GM12878 (cell line): Measurements from ENCODE around the gene SGTB. TPM values are rescaled to one million over a fixed set of nuclear protein-coding genes. Genes with fewer than 3 reads are reported as not detected.

Experiments
- ATAC-seq: fragments of 200-7000 bp; cut with Tn5 transposase; 3 replicates; pipeline ENCODE4 v1.9.1; 2020; ENCODE audit warnings: mild to moderate bottlenecking, moderate library complexity
- BruUV-seq: library from RNA; stranded (reverse); fragments of 400-500 nt; replicated peaks from 2 replicates; lab custom pipeline; 2021; lab: Mats Ljungman, UMichigan
- CTCF ChIA-PET: fragments of 300-600 bp; sonication (Branson Sonifier 250); formaldehyde crosslinking; extraction: SDS; loops from one replicate; lab custom pipeline; 2021; ENCODE audit warnings: inconsistent platforms; lab: Yijun Ruan, JAX
- POLR2A ChIA-PET: fragments of 350-600 bp; formaldehyde crosslinking; extraction: SDS; loops from one replicate; lab custom pipeline; 2021; ENCODE audit warnings: inconsistent platforms; lab: Charles Lee
- RAD21 ChIA-PET: fragments of 300-600 bp; sonication (Branson Sonifier 250); formaldehyde crosslinking; loops from one replicate; lab custom pipeline; 2023; ENCODE audit warnings: antibody characterized with exemption; ENCODE audit not compliant: unreplicated experiment; lab: Charles Lee
- SMC1A ChIA-PET: fragments of 300-600 bp; sonication (Branson Sonifier 250); formaldehyde crosslinking; loops from one replicate; lab custom pipeline; 2023; ENCODE audit not compliant: unreplicated experiment, uncharacterized antibody; lab: Charles Lee
- DNase-seq: peaks from one replicate; pipeline ENCODE4 v3.0.0-alpha.2; 2011; ENCODE audit warnings: low read depth, low spot score
- FAIRE-seq: peaks from 3 replicates; lab custom pipeline; 2011; peaks lifted over from hg19 to GRCh38; lab: Jason Lieb, UNC
- H2AFZ ChIP-seq: 2 replicates; pipeline ENCODE4 v1.6.0; 2011; ENCODE audit warnings: low read depth, low read length, control low read depth; ENCODE audit not compliant: control insufficient read depth
- H3K27ac ChIP-seq: 2 replicates; pipeline ENCODE4 v1.5.1; 2011; ENCODE audit warnings: control low read depth; ENCODE audit not compliant: control insufficient read depth, insufficient read depth
- H3K27me3 ChIP-seq, 2 experiments: replicated peaks in 1 of 2; 2 replicates each; pipeline versions ENCODE4 v1.6.0 to v1.6.1; 2011; ENCODE audit warnings: low read length in 1 of 2; ENCODE audit not compliant: control insufficient read depth in 2 of 2, insufficient read depth in 2 of 2
- H3K36me3 ChIP-seq, 2 experiments: 2 replicates each; pipeline ENCODE4 v1.5.1; 2011; ENCODE audit warnings: low read length in 1 of 2; ENCODE audit not compliant: control insufficient read depth in 2 of 2, insufficient read depth in 2 of 2
- H3K4me1 ChIP-seq: 2 replicates; pipeline ENCODE4 v1.6.1; 2011; ENCODE audit warnings: mild to moderate bottlenecking, low read length, moderate library complexity, mixed read lengths; ENCODE audit not compliant: control insufficient read depth, insufficient read depth
- H3K4me2 ChIP-seq: 2 replicates; pipeline ENCODE4 v1.6.0; 2011; ENCODE audit warnings: control low read depth; ENCODE audit not compliant: control insufficient read depth, insufficient read depth
- H3K4me3 ChIP-seq: fragments of 200-600 bp; sonication (generic); 2 replicates; pipeline ENCODE4 v1.5.1; 2016
- H3K79me2 ChIP-seq: 2 replicates; pipeline ENCODE4 v1.6.0; 2011; ENCODE audit warnings: low read length; ENCODE audit not compliant: control insufficient read depth, insufficient read depth
- H3K9ac ChIP-seq: 2 replicates; pipeline ENCODE4 v1.8.0; 2011; ENCODE audit warnings: low read length, control low read depth, mixed read lengths; ENCODE audit not compliant: control insufficient read depth, insufficient read depth
- H3K9me3 ChIP-seq: replicated peaks from 3 replicates; pipeline ENCODE4 v1.5.1; 2011; ENCODE audit warnings: mild to moderate bottlenecking, low read length; ENCODE audit not compliant: control insufficient read depth, insufficient read depth
- H4K20me1 ChIP-seq: 2 replicates; pipeline ENCODE4 v1.6.0; 2011; ENCODE audit not compliant: control insufficient read depth, insufficient read depth
- ASH2L ChIP-seq: fragments of 300-600, 200-600 bp; sonication (generic); IDR thresholded peaks from 2 replicates; pipeline ENCODE4 v1.6.1; 2017; ENCODE audit warnings: low read depth, mild to moderate bottlenecking, borderline replicate concordance
- CBFB ChIP-seq: IDR thresholded peaks from 2 replicates; pipeline ENCODE4 v1.6.1; 2016; ENCODE audit warnings: antibody characterized with exemption, low read depth
- CEBPB ChIP-seq, 2 experiments: fragments of 150-350 bp in 1 of 2; IDR thresholded peaks; 2 replicates each; pipeline ENCODE4 v1.6.1; 2012 to 2014; ENCODE audit warnings: low read depth in 2 of 2, low read length in 2 of 2, borderline replicate concordance in 1 of 2, inconsistent platforms in 1 of 2
- CREM ChIP-seq: IDR thresholded peaks from 2 replicates; pipeline ENCODE4 v1.6.1; 2014; ENCODE audit warnings: antibody characterized with exemption, low read depth
- HDAC6 ChIP-seq: fragments of 200-600 bp; sonication (generic); IDR thresholded peaks from one replicate; pipeline ENCODE4 v1.8.0; 2017; ENCODE audit warnings: antibody characterized with exemption; ENCODE audit not compliant: unreplicated experiment
- MTA3 ChIP-seq: IDR thresholded peaks from 2 replicates; pipeline ENCODE4 v1.6.1; 2012; ENCODE audit warnings: low read length, inconsistent platforms, borderline replicate concordance
- MYB ChIP-seq: fragments of 150-350 bp; IDR thresholded peaks from 2 replicates; pipeline ENCODE4 v1.6.1; 2014; ENCODE audit warnings: mild to moderate bottlenecking, low read depth, low read length, borderline replicate concordance
- RAD21 ChIP-seq: IDR thresholded peaks from 2 replicates; pipeline ENCODE4 v1.6.1; 2011; ENCODE audit warnings: mild to moderate bottlenecking, low read depth, low read length, moderate library complexity; ENCODE audit not compliant: insufficient read depth
- RELA ChIP-seq: fragments of 450-650 bp; IDR thresholded peaks from 2 replicates; pipeline ENCODE4 v1.8.0; 2014; ENCODE audit warnings: borderline replicate concordance; ENCODE audit not compliant: partially characterized antibody
- RUNX3 ChIP-seq: IDR thresholded peaks from 2 replicates; pipeline ENCODE4 v1.6.1; 2012; ENCODE audit warnings: low read length, inconsistent platforms
- SPI1 ChIP-seq: IDR thresholded peaks from 2 replicates; pipeline ENCODE4 v1.6.1; 2011; ENCODE audit warnings: low read depth, mild to moderate bottlenecking, low read length, moderate library complexity, borderline replicate concordance; ENCODE audit not compliant: insufficient read depth
- ZZZ3 ChIP-seq: IDR thresholded peaks from 2 replicates; pipeline ENCODE4 v1.6.1; 2011; ENCODE audit warnings: low read depth; ENCODE audit not compliant: control insufficient read depth, insufficient read length
- WGBS: methylation state at CpG from one replicate; pipeline ENCODE4 v1.1.6; 2016; ENCODE audit warnings: low lambda C conversion rate; ENCODE audit not compliant: insufficient replicate concordance, insufficient coverage; ENCODE audit errors: missing lambda C conversion rate; 5-methylcytosine and 5-hydroxymethylcytosine counted together
- in situ Hi-C: fragments of 300-500 bp; cut with MboI; formaldehyde crosslinking; loops from 9 replicates; pipeline ENCODE4 v1.14.3; 2018; ENCODE audit warnings: mixed read lengths
- intact Hi-C: fragments of 100-400 bp; cut with micrococcal nuclease; formaldehyde crosslinking; loops from one replicate; pipeline ENCODE4 v1.14.2; 2022; ENCODE audit not compliant: unreplicated experiment
- polyA plus RNA-seq, 11 experiments: library from polyadenylated mRNA; depleted of rRNA in 4 of 11; unstranded in 6 of 11; stranded (reverse) in 5 of 11; fragments of >200 nt; fragmentation: Nextera tagmentation in 4 of 11; fragmentation: Illumina TruSeq in 1 of 11; extraction: Ambion mirVana in 4 of 11; extraction: Trizol in 1 of 11; gene quantifications; 1 replicate in 1 of 11; 2 replicates in 10 of 11; pipeline versions ENCODE4 v1.2.1 to v1.2.3, GENCODE V29; 2011 to 2016; ENCODE audit warnings: inconsistent platforms in 2 of 11, missing spikeins in 2 of 11, low read depth in 1 of 11
- total RNA-seq, 4 experiments: library from RNA; depleted of rRNA in 3 of 4; stranded (reverse); fragments of >200 nt in 3 of 4; fragmentation: Illumina TruSeq in 1 of 4; extraction: Trizol in 1 of 4; gene quantifications; 2 replicates each; pipeline versions ENCODE4 v1.2.1 to v1.2.3, GENCODE V29; 2013 to 2021
- TF ChIP-seq, protein P1 (sequence below): fragments of 450-650 bp; IDR thresholded peaks from 2 replicates; pipeline ENCODE4 v1.6.1; 2014; ENCODE audit warnings: mild to moderate bottlenecking
- TF ChIP-seq, protein P2 (sequence below): fragments of 450-650 bp; formaldehyde crosslinking; IDR thresholded peaks from 2 replicates; pipeline ENCODE4 v1.4.0; 2020; ENCODE audit warnings: mild to moderate bottlenecking, moderate library complexity
- TF ChIP-seq, protein P3 (sequence below): fragments of 450-650 bp; IDR thresholded peaks from 2 replicates; pipeline ENCODE4 v1.6.1; 2017; ENCODE audit warnings: mild to moderate bottlenecking, moderate library complexity

Gene SGTB
- total and polyA plus RNA-seq, 10 of the 15 experiments (the other 5 are each of a cell fraction or from before 2014, with no cell fraction given) = 1.0 to 7.8 (median 5.4) TPM

DNA sequence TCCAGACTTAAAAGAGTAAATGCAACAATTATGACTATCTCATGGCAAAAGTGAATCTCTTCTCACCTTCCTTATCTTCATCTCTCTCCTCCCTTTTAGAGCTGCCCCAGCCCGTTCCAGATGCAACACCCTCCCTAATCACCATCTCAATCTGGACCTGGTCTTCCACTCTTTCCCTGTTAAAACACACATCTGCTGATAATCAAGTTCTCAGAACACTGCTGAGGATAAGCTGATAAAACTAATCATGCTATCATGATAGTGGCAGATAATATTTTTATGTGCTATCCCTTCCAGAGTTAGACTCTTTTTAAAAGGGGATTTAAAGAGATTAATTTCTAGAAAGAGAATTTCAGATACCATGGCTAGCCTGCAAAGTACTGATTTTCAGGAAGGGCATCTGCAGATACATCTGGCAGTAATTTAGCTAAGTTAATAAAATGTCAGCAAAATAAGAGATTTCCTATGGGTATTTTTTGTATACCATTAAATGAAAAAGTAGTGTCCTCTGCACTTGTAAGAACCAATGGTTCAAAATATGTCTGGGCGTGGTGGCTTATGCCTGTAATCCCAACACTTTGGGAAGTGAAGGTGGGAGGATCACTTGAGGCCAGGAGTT is 17.2 kb downstream of the SGTB start:
- POLR2A ChIA-PET = interaction anchor here (0.7 kb wide), 1 partner anchor 15 kb away, joined by 3 read pairs; no protein-coding TSS in a partner anchor
- DNase-seq = no peak
- 100% methylated on average over 2 of the region's 2 CpGs for WGBS

More for the DNA sequence above, 17.2 kb downstream of the SGTB start:
- Histone ChIP-seq H3K4me2 (no peak overlapping the region), H3K9me3 (no peaks in the 10 kb centered on the region), H3K9ac (no peak overlapping the region), H2AFZ (no peak overlapping the region), H3K27me3 (no peaks in the 10 kb centered on the region), H3K79me2 (no peaks in the 10 kb centered on the region), H3K27ac (no peak overlapping the region), H4K20me1 (no peaks in the 10 kb centered on the region), H3K36me3 (peaks cover 0 to 3% of the 10 kb centered on the region in 2 experiments; a peak in 1 of 4 replicates), H3K4me3 (no peak overlapping the region)
- ATAC-seq = no peak
- intact Hi-C loops = no loop called here
- FAIRE-seq = no peak
- no TSS peak for BruUV-seq
- no peak for TF ChIP-seq MYB
- TF ChIP-seq RELA = no peak
- TF ChIP-seq, protein P1, sequence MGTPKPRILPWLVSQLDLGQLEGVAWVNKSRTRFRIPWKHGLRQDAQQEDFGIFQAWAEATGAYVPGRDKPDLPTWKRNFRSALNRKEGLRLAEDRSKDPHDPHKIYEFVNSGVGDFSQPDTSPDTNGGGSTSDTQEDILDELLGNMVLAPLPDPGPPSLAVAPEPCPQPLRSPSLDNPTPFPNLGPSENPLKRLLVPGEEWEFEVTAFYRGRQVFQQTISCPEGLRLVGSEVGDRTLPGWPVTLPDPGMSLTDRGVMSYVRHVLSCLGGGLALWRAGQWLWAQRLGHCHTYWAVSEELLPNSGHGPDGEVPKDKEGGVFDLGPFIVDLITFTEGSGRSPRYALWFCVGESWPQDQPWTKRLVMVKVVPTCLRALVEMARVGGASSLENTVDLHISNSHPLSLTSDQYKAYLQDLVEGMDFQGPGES = no peak
- TF ChIP-seq RUNX3 = no peak
- TF ChIP-seq SPI1 = no peak
- TF ChIP-seq CEBPB (IDR thresholded peaks at IDR 0.05; ENCODE audit: borderline replicate concordance in 1 of 2, low read depth in 2 of 2, low read length in 2 of 2) = no peak
- TF ChIP-seq, protein P2, sequence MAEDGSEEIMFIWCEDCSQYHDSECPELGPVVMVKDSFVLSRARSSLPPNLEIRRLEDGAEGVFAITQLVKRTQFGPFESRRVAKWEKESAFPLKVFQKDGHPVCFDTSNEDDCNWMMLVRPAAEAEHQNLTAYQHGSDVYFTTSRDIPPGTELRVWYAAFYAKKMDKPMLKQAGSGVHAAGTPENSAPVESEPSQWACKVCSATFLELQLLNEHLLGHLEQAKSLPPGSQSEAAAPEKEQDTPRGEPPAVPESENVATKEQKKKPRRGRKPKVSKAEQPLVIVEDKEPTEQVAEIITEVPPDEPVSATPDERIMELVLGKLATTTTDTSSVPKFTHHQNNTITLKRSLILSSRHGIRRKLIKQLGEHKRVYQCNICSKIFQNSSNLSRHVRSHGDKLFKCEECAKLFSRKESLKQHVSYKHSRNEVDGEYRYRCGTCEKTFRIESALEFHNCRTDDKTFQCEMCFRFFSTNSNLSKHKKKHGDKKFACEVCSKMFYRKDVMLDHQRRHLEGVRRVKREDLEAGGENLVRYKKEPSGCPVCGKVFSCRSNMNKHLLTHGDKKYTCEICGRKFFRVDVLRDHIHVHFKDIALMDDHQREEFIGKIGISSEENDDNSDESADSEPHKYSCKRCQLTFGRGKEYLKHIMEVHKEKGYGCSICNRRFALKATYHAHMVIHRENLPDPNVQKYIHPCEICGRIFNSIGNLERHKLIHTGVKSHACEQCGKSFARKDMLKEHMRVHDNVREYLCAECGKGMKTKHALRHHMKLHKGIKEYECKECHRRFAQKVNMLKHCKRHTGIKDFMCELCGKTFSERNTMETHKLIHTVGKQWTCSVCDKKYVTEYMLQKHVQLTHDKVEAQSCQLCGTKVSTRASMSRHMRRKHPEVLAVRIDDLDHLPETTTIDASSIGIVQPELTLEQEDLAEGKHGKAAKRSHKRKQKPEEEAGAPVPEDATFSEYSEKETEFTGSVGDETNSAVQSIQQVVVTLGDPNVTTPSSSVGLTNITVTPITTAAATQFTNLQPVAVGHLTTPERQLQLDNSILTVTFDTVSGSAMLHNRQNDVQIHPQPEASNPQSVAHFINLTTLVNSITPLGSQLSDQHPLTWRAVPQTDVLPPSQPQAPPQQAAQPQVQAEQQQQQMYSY (CRISPR knock-in tag) = no peak
- no peak for TF ChIP-seq CREM
- no peak for TF ChIP-seq RAD21
- TF ChIP-seq, protein P3, sequence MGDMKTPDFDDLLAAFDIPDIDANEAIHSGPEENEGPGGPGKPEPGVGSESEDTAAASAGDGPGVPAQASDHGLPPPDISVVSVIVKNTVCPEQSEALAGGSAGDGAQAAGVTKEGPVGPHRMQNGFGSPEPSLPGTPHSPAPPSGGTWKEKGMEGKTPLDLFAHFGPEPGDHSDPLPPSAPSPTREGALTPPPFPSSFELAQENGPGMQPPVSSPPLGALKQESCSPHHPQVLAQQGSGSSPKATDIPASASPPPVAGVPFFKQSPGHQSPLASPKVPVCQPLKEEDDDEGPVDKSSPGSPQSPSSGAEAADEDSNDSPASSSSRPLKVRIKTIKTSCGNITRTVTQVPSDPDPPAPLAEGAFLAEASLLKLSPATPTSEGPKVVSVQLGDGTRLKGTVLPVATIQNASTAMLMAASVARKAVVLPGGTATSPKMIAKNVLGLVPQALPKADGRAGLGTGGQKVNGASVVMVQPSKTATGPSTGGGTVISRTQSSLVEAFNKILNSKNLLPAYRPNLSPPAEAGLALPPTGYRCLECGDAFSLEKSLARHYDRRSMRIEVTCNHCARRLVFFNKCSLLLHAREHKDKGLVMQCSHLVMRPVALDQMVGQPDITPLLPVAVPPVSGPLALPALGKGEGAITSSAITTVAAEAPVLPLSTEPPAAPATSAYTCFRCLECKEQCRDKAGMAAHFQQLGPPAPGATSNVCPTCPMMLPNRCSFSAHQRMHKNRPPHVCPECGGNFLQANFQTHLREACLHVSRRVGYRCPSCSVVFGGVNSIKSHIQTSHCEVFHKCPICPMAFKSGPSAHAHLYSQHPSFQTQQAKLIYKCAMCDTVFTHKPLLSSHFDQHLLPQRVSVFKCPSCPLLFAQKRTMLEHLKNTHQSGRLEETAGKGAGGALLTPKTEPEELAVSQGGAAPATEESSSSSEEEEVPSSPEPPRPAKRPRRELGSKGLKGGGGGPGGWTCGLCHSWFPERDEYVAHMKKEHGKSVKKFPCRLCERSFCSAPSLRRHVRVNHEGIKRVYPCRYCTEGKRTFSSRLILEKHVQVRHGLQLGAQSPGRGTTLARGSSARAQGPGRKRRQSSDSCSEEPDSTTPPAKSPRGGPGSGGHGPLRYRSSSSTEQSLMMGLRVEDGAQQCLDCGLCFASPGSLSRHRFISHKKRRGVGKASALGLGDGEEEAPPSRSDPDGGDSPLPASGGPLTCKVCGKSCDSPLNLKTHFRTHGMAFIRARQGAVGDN = no peak
- no peak for TF ChIP-seq ASH2L
- TF ChIP-seq MTA3 = no peak
- no peak for TF ChIP-seq CBFB
- no peak for TF ChIP-seq ZZZ3
- no peak for TF ChIP-seq HDAC6
- TF ChIP-seq, all 136 proteins: peak for 0
- H3K4me1 ChIP-seq = no peaks in the 10 kb centered on the region
- in situ Hi-C loops = no loop called here
- CTCF ChIA-PET = no interaction called here
- RAD21 ChIA-PET = no interaction called here
- SMC1A ChIA-PET = no interaction called here
